ENCODE measurements around the gene TTC21A.

GRCh38 chr3:39147711-39148434, 40.4 kb downstream of the TTC21A start:
- TF ChIP-seq POLR2A (IDR thresholded peaks at IDR 0.05) (no peak), CTCF (IDR thresholded peaks at IDR 0.05) (no peak)
